Measurements from ENCODE around the gene LHFPL2.

GRCh38 chr5:78588507-78588906, 60.1 kb downstream of the LHFPL2 start:
- TF ChIP-seq SP1 (IDR thresholded peaks at IDR 0.05), result no peak
- no peak for TF ChIP-seq ARNT (IDR thresholded peaks at IDR 0.05)
- no peak for TF ChIP-seq CTBP1 (IDR thresholded peaks at IDR 0.05; ENCODE audit: borderline replicate concordance)
- TF ChIP-seq HDGF (IDR thresholded peaks at IDR 0.05; ENCODE audit: borderline replicate concordance), result no peak
- no peak for TF ChIP-seq FOXM1 (IDR thresholded peaks at IDR 0.05; ENCODE audit: borderline replicate concordance)
